GM19035 (cell line): ENCODE results near the gene BABAM2.
"Not testable (repeated sequence)": the region's sequence is repeated elsewhere in the genome, so short reads cannot be mapped to it uniquely, and the experiment has no call there.

ENCODE experiments used
- ATAC-seq: cut with Tn5 transposase; IDR thresholded peaks from one replicate; pipeline ENCODE4 v1.9.1; 2021; ENCODE audit not compliant: unreplicated experiment

Gene BABAM2

DNA sequence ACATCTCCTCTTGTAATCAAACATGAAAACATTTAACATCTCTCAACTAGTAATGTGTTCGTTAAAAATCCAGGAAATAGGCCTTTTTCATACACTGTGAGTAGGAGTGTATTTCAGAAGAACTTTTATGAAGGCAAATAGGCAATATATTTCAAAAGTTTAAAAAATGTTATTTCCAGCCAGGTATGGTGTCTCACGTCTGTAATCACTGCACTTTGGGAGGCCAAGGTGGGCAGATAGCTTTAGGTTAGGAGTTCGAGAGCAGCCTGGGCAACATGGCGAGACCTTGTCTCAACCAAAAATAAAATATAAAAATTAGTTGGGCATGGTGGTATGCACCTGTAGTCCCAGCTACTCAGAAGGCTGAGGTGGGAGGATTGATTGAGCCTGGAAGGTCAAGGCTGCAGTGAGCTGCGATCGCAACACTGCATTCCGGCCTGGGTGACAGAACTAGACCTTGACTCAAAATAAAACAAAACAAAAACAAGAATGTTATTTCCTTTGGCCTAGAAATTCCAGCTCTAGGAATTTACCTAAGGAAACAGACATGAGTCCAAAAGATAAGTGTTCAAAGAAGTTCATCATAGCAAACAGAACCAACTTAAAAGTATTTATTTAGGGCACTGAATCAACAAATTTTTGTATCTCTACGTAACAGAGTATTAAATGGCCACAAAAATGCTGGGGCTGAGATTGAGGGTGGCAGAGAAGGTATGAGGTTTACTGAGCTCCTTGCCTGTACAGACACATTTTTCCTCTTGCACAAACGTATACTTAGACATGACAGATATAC, 15.2 kb upstream of the BABAM2 start:
- no peak for ATAC-seq

DNA sequence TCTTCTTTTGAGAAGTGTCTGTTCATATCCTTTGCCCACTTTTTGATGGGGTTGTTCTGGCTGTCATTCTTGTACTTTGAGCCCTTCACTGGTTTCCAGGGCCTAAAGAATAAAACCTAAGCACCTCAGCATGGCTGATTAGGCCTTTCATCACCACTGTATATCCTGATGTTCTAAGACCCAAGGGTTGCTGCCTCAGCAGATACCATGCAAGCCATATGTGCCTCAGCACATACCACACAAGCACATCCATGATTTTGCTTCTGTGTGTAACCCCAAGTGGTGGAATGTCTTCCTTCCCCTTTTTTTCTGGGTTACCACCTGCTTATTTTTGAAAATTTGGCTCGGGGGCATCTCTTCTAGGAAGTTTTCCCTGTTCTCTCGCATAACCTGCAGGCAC, 11.7 kb upstream of the BABAM2 start:
- ATAC-seq: no peak

DNA sequence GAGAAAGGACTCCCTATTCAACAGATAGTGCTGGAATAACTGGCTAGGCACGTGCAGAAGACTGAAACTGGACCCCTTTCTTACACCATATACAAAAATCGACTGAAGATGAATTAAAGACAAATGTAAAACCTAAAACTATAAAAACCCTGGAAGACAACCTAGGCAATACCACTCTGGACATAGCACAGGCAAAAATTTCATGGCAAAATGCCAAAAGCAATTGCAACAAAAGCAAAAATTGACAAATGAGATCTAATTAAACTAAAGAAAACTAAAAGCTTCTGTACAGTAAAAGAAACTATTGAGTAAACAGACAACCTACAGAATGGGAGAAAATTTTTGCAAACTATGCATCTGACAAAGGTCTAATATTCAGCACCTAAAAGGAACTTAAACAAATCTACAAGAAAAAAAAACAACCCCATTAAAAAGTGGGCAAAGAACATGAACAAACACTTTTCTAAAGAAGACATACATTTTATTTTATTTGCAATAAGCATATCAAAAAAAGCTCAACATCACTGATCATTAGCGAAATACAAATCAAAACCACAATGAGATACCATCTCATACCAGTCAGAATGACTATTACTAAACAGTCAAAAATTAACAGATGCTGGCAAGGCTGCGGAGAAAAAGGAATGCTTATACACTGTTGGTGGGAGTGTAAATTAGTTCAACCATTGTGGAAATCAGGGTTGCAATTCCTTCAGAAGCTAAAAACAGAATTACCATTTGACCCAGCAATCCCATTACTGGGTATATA, 8.5 kb upstream of the BABAM2 start:
- not testable (repeated sequence) for ATAC-seq

DNA sequence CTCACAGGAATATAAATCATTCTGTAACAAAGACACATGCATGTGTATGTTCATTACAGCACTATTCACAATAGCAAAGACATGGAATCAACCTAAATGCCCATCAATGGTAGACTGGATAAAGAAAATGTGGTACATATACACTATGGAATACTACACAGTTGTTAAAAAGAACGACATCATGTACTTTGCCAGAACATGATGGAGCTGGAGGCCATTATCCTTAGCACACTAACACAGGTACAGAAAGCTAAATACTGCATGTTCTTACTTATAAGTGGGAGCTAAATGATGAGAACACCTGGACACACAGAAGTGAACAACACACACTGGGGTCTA, 8.0 kb upstream of the BABAM2 start:
- ATAC-seq: not testable (repeated sequence)

DNA sequence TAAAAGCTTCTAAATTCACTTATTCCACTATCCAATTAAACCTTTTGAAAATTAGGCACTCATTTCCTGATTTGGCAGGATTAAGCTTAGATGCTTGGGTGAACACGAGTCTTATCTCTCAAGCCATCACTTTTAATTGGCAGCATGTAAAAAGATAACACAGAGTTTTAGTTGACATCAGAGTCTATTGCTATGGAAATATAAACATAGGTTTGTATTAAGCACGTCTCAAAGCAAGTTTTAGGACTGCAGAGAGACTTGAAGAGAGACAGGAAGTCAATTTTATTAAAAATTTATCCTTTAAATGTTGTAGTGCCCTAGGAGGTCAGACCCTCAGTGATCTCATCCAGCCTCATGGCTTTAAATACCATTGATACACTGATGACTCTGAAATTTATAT, 5.9 kb upstream of the BABAM2 start:
- ATAC-seq: no peak

DNA sequence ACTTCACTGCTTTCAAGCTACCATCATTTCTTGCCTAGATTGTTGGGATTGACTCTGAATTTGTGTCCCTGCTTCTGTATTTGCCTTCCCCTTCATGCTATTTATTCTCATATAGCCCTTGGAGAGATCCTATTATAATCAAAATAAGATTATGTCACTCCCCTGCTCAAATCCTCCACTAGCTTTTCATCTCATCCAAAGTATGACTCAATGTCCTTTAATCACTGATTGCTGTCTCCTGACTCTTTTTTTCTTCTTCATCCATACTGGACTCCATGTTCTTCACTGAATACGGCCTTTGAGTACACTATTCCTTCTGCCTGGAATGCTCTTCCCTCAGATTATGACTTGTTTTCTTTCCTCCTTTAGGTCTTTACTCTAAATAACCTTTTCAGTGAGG, 5.3 kb upstream of the BABAM2 start:
- no peak for ATAC-seq

DNA sequence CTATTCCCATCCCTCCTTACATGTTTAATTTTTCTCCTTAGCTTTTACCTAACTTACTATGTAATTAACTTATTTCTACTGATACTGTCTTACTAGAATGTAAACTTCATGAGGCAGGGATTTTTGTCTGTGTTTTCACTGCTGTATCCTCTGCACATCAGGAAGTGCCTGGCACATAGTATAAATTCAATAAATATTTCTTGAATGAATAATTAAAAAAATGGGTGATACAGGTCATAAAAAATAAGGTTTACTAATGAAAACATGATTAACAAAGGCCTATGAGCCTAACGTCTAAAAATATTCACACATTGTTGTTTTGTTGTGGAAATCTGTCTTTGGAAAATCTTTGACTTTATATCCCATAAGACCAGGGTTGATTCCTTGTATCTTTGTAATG, 4.9 kb upstream of the BABAM2 start:
- no peak for ATAC-seq

DNA sequence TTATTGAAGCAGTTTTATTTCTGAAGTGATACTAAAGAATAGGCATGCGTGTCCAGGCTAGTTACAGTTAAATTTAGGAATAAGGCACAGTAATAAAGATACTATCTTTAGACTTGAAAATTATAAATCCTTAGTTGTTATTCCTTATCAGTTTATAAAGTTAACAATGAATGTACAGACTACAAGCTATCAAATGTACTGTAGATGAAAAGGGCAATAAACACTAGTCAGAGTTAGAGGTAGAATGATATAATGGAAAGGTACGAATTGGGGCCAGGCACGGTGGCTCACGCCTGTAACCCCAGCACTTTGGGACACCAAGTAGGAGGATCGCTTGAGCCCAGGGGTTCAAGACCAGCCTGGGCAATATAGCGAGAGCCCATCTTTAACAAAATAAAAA, 4.2 kb upstream of the BABAM2 start:
- no peak for ATAC-seq

DNA sequence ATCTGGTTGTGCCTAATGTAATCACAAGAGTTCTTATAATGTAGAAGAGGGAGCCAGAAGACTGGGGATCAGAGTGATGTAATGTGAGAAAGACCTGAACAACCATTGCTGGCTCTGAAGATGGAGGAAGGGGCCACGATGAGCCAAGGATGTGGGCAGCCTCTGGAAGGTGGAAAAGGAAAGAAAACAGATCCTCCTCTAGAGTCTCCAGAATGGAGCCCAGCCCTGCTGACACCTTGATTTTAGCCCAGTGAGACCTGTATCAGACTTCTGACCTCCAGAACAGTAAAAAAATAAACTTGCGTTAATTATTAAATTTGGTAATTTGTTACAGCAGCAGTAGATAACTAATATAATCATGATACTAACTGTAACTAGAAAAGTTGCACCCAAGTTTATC, 3.4 kb upstream of the BABAM2 start:
- ATAC-seq: no peak

DNA sequence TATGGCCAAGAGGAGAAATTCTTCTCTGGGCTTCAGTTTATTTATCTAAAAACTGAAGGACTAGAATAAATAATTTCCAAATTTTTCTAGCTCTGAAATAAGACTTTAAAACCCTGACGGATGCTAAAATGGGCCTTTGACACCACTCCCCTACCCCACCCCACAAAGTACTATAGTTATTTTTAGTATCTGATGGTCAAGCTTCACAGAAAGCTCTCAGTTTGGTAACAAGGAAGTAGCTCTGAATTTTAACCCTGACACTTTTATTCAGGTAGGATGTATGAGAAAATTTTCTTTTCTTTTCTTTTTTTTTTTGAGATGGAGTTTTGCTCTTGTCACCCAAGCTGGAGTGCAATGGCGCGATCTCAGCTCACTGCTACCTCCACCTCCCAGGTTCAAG, 2.7 kb upstream of the BABAM2 start:
- no peak for ATAC-seq

DNA sequence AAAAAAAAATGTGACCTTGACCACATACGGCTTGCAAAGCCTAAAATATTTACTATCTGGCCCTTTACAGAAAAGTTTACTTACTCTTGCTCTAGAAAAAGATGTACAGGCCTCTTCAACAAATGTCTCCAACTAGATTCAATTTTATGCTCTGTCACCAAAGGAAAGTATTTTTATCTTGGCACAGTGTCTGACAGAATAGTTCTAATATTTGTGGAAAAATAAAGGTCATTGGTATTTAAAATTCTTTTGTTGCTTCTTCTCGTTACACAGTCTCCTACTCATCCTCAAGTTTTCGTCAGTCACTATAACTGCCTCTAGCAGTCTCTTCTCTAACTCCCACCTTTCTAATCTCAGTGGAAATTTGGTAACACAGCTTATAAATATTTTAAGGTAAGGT, 1.7 kb upstream of the BABAM2 start:
- ATAC-seq: no peak

DNA sequence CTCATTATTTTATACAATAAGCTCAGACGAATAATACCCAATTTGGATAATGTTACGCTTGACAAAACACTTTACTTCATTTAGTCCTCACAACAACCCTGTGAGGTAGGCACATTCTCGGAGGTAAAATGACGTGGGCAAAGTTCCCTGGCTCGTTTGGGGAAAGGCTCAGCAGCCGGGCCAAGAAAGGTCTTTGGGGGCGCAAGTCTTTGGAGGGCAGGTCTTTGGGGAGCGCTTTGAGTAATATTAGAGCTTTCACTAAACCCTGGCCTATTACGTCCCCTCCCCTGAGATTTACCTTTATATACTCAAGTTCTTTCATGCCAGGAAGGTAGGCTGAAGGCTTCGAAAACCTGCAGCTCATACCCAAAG, 769 bp upstream of the BABAM2 start:
- ATAC-seq: no peak

DNA sequence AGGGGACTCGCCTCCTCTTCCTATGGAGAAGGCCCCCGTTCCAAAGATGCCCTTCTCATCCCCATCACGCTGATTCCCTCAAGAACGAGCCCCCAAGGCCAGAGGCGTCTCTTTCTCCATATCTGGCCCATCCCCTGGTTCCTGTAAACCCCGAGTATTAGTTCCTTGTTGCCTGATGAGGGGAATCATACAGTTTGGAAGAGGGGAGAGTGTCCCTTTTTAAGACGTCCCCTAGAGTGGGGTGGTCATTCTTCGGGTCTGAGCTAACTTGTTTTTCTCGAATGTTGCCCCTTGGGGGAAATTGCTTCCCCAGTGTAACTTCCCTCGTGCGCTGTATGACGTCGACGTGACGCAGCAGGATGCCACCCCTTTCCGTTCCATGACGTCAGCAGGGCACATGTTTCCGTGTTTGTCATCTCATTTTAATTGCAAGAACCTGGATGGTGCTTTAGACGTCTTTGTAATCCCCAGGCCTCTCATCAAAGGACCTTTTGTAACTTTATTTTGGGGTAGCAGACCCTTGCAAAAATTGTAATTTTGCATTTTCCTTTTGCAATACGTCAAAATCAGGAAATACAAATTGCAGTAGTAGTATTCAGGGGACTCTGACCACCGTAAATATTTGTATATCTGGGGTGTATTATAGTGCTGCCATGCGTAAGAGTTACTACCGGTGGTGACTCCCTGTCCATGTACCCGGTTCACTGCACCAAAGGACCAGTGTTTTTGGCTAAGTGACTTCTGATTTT, 569 bp downstream of the BABAM2 start:
- ATAC-seq: peak; percentile 32

DNA sequence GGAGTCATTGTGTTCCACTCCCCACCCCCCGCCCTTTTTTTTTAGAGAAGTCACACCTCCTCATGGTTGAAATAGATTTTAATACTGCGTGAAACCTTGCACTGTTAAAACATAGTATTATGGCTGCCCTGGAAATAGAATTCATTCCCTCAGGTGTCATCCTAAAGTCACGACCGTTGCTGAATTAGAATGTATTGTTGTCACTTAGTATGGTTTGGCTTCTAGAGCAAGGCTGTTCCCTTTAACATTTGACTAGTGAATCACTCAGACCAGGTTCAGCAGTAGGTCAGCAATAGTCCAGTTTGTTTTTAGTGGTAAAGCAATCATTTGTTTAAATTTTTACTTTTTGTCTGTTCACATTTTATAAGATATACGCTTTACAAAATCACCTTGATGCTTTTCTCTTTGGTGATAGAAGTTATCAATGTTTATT, 1.2 kb downstream of the BABAM2 start:
- no peak for ATAC-seq

DNA sequence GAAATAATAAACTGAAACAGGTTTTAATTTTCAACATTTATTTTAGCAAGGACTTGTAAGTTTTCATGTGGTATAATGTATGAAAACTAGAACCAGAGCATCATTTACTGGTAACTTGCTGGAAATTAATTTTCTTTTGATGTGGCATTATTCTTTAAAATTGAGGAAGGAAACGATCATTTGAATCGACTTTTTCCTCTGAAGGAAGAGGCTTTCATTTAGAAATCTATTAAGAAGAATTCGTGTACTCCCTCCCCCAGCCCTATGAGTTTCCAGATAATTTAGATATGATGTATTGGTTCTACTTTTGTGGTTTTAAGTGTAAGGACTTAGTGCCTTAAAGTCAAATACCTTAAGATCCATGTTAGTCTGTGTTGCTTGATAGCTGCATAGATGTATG, 2.5 kb downstream of the BABAM2 start:
- no peak for ATAC-seq

DNA sequence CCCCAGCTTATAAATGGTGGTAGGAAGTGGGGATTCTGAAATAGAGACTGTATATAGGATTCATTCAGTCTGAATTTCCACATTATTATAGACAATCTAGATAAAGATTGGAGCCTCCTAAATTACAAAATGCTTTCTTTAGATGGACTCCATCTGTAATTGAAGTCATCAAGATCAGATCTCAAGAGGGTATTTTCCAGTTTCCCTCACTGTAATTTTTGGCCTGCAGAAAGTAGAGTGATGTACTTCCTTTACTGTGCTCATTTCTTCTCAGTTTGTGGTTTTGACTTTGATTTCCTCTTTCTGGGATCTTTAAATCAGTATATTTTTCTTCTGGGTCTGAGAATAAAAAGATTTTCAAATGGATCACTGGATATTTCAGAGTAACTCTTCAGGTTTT, 7.2 kb downstream of the BABAM2 start:
- no peak for ATAC-seq

DNA sequence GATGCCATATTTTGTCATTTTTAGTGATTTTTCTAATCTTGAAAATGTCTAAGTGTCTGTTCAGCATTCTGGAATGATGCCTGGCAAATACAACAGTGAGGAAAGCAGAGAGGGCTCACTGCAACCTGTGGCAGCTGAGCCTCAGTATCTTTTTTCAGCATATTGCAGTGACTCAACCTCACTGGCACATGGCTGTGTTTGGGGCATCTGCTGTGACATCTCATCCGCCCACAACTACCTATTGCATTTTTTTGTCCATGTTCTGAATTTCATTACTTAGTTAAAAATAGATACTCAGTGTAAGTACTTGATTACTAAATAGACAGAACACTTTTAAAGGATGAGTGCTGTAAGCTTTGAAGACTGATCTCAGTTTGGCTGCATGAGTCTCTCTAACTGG, 10.7 kb downstream of the BABAM2 start:
- ATAC-seq: no peak

DNA sequence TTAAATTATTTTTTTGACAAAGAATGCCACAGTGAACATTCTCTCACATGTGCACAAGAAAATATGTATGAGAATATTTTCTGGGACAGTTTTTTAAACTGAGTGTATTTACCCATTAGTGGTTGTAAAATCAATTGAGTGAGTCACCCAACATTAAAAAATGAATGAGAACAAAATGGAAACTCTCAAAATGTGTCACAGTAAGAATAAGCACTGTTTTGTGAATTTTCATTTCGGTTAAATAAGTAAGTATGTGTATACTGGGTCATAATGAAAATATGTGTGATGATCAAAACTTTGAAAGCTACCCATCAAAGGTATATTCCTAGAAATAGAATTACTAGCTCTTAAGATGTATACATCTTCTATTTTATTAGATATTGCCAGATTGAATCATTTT, 11.6 kb downstream of the BABAM2 start:
- ATAC-seq: no peak

DNA sequence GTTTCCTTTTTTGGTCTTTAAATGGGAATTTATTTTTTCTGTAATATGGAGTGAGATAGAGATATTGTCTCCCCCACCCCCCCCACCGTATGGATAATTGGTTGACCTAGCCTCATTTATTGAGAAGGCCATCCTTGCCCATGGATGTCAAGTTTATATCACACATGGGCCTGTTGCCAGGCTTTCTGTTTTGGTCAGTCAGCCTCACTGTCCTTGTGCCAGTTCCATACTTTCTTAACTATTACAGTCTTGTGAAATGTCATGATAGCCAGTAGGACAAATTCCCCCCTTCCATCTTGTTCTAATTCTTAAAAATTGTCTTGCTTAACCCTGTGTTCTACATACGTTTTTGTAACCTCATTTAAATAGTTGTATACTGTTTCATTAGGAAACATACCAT, 12.5 kb downstream of the BABAM2 start:
- no peak for ATAC-seq

DNA sequence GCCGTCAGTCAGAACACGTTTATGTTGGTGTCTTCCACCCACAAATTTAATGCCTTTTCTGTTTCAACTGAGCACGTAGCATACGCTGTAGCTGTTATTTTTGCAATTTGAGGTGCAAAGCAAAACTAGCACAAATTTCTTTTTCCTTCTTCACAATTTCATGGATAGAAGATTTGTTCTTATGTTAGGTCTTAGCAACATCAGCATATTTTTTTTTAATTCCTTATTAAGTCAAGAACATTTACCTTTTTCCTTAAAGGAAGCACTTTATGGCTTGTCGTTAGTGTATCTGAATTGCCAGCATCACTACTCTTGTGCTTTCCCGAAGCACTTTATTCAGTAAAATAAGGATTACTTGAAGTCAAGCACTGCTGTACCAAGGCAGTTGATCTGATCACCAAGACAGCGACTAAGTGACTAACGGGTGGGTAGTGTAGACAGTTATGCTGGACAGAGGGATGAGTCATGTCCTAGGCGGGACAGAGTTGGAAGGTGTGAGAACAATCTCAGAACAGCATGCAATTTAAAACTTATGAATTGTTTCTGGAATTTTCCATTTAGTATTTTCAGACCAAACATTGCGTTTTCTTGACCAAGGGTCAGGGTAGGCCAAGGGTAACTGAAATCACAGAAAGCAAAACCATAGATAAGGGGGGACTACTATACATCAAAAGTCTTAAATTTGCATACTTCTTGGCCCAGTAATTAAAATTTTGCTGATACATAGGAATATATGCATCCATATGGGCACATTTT, 13.3 kb downstream of the BABAM2 start:
- ATAC-seq: no peak

DNA sequence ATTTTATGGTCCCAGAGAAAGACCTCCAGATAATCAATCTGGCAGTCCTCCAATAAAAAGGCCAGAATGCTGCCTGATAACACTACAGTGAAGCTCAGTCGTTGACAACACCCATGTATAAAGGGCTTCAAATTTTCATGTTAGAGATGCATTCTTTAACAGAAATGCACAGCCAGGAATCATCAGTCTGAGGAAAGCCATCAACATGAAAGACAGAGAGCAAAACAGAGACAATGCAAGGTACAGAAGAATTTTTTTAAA, 13.8 kb downstream of the BABAM2 start:
- no peak for ATAC-seq

DNA sequence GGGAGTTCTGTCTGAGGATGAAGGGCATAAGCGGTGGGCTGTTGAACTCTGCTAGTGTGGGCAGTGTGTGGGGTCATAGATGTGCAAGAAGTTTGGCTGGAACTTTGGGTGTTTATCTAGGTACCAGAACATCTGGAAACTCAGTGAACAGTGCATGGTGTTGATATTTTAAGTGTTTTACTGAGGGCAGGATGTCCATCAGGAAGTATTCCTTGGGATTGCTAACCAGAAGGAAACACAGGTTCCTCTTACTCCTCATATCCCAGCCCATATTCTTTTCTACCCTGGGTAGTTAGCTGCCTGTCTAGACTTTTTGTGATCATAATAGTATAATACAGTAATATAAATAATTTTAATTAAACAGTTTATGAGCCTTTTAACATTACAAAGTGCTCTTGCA, 15.5 kb downstream of the BABAM2 start:
- ATAC-seq: no peak
